Measurements from ENCODE around the gene CCDC78.

DNA sequence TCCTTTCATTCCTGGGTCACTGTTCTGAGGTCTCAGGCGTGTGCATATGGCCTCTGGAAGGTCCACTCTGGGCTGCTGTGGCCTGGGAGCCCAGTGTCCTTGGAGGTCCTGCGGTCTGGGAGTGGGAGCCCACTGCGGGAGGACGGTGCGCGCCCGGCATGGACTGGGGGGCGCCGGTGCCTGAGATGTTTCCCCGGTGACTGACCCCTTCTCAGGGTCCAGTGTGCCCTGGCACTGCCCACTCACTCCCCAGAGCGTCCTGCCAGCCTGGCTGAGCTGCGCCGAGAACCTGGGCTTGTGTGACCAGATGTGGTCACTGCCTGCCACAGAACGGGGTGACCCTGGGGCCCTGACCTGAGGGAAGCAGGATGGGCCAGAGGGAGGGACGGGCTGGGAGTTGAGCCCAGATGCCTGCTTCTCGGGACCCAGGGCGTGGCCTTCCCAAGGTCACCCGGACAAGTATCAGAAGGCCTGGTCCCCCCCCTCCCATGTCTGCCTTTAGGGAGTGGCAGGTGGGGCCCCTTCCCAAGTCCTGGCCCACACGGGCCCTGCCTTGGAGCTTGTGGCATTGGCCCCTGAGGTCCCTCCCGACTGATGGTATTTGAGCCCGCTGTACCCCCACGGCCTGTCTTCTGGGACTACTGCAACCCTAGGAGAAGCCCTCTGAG is 51.9 kb downstream of the CCDC78 start:
- TF ChIP-seq, protein P1, sequence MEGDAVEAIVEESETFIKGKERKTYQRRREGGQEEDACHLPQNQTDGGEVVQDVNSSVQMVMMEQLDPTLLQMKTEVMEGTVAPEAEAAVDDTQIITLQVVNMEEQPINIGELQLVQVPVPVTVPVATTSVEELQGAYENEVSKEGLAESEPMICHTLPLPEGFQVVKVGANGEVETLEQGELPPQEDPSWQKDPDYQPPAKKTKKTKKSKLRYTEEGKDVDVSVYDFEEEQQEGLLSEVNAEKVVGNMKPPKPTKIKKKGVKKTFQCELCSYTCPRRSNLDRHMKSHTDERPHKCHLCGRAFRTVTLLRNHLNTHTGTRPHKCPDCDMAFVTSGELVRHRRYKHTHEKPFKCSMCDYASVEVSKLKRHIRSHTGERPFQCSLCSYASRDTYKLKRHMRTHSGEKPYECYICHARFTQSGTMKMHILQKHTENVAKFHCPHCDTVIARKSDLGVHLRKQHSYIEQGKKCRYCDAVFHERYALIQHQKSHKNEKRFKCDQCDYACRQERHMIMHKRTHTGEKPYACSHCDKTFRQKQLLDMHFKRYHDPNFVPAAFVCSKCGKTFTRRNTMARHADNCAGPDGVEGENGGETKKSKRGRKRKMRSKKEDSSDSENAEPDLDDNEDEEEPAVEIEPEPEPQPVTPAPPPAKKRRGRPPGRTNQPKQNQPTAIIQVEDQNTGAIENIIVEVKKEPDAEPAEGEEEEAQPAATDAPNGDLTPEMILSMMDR (IDR thresholded peaks at IDR 0.05), result no peak
- TF ChIP-seq FOXK1 (CRISPR knock-in tag; IDR thresholded peaks at IDR 0.05) (no peak), SMAD3 (CRISPR knock-in tag; IDR thresholded peaks at IDR 0.05; ENCODE audit: borderline replicate concordance) (no peak), RELA (CRISPR knock-in tag; IDR thresholded peaks at IDR 0.05; ENCODE audit: borderline replicate concordance) (no peak), SP1 (CRISPR knock-in tag; conservative IDR thresholded peaks at IDR 0.05) (no peak), ZNF138 (CRISPR knock-in tag; conservative IDR thresholded peaks at IDR 0.05) (no peak), CBFB (CRISPR knock-in tag; IDR thresholded peaks at IDR 0.05; ENCODE audit: low read depth) (no peak)
- TF ChIP-seq, protein P2, sequence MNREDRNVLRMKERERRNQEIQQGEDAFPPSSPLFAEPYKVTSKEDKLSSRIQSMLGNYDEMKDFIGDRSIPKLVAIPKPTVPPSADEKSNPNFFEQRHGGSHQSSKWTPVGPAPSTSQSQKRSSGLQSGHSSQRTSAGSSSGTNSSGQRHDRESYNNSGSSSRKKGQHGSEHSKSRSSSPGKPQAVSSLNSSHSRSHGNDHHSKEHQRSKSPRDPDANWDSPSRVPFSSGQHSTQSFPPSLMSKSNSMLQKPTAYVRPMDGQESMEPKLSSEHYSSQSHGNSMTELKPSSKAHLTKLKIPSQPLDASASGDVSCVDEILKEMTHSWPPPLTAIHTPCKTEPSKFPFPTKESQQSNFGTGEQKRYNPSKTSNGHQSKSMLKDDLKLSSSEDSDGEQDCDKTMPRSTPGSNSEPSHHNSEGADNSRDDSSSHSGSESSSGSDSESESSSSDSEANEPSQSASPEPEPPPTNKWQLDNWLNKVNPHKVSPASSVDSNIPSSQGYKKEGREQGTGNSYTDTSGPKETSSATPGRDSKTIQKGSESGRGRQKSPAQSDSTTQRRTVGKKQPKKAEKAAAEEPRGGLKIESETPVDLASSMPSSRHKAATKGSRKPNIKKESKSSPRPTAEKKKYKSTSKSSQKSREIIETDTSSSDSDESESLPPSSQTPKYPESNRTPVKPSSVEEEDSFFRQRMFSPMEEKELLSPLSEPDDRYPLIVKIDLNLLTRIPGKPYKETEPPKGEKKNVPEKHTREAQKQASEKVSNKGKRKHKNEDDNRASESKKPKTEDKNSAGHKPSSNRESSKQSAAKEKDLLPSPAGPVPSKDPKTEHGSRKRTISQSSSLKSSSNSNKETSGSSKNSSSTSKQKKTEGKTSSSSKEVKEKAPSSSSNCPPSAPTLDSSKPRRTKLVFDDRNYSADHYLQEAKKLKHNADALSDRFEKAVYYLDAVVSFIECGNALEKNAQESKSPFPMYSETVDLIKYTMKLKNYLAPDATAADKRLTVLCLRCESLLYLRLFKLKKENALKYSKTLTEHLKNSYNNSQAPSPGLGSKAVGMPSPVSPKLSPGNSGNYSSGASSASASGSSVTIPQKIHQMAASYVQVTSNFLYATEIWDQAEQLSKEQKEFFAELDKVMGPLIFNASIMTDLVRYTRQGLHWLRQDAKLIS (CRISPR knock-in tag; IDR thresholded peaks at IDR 0.05; ENCODE audit: borderline replicate concordance), result no peak
- TF ChIP-seq, protein P3, sequence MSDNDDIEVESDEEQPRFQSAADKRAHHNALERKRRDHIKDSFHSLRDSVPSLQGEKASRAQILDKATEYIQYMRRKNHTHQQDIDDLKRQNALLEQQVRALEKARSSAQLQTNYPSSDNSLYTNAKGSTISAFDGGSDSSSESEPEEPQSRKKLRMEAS (CRISPR knock-in tag; IDR thresholded peaks at IDR 0.05), result no peak
- TF ChIP-seq, protein P4, sequence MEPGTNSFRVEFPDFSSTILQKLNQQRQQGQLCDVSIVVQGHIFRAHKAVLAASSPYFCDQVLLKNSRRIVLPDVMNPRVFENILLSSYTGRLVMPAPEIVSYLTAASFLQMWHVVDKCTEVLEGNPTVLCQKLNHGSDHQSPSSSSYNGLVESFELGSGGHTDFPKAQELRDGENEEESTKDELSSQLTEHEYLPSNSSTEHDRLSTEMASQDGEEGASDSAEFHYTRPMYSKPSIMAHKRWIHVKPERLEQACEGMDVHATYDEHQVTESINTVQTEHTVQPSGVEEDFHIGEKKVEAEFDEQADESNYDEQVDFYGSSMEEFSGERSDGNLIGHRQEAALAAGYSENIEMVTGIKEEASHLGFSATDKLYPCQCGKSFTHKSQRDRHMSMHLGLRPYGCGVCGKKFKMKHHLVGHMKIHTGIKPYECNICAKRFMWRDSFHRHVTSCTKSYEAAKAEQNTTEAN (CRISPR knock-in tag; IDR thresholded peaks at IDR 0.05), result no peak

Data from WTC11 (cell line).